HS-27A (cell line): ENCODE measurements around the gene USP17L13.
"Not testable (repeated sequence)": the region's sequence is repeated elsewhere in the genome, so short reads cannot be mapped to it uniquely, and the experiment has no call there.

Experiments
- DNase-seq: peaks from one replicate; pipeline ENCODE4 v3.0.0-alpha.2; 2012; ENCODE audit warnings: low read depth, missing footprints

The USP17L13 gene, protein sequence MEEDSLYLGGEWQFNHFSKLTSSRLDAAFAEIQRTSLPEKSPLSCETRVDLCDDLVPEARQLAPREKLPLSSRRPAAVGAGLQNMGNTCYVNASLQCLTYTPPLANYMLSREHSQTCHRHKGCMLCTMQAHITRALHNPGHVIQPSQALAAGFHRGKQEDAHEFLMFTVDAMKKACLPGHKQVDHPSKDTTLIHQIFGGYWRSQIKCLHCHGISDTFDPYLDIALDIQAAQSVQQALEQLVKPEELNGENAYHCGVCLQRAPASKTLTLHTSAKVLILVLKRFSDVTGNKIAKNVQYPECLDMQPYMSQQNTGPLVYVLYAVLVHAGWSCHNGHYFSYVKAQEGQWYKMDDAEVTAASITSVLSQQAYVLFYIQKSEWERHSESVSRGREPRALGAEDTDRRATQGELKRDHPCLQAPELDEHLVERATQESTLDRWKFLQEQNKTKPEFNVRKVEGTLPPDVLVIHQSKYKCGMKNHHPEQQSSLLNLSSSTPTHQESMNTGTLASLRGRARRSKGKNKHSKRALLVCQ

DNA sequence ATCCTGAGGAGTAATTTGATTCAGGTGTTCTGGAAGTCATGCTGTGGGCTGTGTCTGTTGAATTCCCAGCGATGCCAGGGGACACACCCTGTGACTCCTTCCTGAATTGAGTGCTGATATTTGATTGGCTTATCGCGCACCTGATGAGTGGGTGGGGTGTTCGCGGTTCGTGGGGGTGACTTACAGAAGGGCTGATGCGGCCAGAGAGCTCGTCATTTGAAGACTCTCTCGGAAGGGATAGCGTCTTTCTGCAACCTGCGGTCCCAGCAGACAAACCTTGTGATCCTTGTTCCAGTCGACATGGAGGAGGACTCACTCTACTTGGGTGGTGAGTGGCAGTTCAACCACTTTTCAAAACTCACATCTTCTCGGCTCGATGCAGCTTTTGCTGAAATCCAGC is at the start of gene USP17L13:
USP17L13 (plus strand) TSS at position 301 of the 400 bp plus-strand sequence; CDS start at position 301, 0 bp downstream.
- not testable (repeated sequence) for DNase-seq

DNA sequence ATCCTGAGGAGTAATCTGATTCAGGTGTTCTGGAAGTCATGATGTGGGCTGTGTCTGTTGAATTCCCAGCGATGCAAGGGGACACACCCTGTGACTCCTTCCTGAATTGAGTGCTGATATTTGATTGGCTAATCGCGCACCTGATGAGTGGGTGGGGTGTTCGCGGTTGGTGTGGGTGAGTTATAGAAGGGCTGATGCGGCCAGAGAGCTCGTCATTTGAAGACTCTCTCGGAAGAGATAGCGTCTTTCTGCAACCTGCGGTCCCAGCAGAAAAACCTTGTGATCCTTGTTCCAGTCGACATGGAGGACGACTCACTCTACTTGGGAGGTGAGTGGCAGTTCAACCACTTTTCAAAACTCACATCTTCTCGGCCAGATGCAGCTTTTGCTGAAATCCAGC is 14.3 kb upstream of the USP17L13 start, which contains the start of gene USP17L10:
USP17L10 (plus strand) TSS at position 301 of the 400 bp plus-strand sequence; CDS start at position 301, 0 bp downstream.
- DNase-seq: not testable (repeated sequence)

DNA sequence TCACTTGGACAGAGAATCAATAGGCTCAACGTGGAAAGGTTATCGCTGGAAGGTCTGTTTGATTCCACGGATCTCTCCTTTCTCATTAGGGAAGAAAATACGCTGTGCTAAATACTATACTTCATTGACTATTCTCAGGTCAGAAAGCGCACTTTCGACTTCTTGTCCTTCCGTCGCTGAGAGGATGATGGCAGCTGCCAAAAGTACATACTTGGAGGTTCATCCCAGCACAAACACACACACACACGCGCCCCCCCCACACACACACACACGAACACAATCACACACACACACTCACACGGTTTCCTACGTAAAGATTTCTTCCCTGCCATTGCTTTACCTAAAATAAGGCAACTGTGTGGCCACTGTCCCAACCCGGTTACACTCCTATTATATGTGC is 10.0 kb upstream of the USP17L13 start:
- DNase-seq: not testable (repeated sequence)

DNA sequence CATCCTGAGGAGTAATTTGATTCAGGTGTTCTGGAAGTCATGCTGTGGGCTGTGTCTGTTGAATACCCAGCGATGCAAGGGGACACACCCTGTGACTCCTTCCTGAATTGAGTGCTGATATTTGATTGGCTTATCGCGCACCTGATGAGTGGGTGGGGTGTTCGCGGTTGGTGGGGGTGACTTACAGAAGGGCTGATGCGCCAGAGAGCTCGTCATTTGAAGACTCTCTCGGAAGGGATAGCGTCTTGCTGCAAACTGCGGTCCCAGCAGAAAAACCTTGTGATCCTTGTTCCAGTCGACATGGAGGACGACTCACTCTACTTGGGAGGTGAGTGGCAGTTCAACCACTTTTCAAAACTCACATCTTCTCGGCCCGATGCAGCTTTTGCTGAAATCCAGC is 9.6 kb upstream of the USP17L13 start, which contains the start of gene USP17L11:
USP17L11 (plus strand) TSS at position 301 of the 400 bp plus-strand sequence; CDS start at position 301, 0 bp downstream.
- DNase-seq: not testable (repeated sequence)

DNA sequence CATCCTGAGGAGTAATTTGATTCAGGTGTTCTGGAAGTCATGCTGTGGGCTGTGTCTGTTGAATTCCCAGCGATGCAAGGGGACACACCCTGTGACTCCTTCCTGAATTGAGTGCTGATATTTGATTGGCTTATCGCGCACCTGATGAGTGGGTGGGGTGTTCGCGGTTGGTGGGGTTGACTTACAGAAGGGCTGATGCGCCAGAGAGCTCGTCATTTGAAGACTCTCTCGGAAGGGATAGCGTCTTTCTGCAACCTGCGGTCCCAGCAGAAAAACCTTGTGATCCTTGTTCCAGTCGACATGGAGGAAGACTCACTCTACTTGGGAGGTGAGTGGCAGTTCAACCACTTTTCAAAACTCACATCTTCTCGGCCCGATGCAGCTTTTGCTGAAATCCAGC is 4.8 kb upstream of the USP17L13 start, which contains the start of gene USP17L12:
USP17L12 (plus strand) TSS at position 301 of the 400 bp plus-strand sequence; CDS start at position 301, 0 bp downstream.
- not testable (repeated sequence) for DNase-seq

DNA sequence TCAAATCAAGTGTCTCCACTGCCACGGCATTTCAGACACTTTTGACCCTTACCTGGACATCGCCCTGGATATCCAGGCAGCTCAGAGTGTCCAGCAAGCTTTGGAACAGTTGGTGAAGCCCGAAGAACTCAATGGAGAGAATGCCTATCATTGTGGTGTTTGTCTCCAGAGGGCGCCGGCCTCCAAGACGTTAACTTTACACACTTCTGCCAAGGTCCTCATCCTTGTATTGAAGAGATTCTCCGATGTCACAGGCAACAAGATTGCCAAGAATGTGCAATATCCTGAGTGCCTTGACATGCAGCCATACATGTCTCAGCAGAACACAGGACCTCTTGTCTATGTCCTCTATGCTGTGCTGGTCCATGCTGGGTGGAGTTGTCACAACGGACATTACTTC is 5.6 kb downstream of the USP17L13 start:
- DNase-seq: not testable (repeated sequence)

DNA sequence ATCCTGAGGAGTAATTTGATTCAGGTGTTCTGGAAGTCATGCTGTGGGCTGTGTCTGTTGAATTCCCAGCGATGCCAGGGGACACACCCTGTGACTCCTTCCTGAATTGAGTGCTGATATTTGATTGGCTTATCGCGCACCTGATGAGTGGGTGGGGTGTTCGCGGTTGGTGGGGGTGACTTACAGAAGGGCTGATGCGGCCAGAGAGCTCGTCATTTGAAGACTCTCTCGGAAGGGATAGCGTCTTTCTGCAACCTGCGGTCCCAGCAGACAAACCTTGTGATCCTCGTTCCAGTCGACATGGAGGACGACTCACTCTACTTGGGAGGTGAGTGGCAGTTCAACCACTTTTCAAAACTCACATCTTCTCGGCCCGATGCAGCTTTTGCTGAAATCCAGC is 9.4 kb downstream of the USP17L13 start, which contains the start of gene USP17L15:
USP17L15 (plus strand) TSS at position 301 of the 400 bp plus-strand sequence; CDS start at position 301, 0 bp downstream.
- not testable (repeated sequence) for DNase-seq

DNA sequence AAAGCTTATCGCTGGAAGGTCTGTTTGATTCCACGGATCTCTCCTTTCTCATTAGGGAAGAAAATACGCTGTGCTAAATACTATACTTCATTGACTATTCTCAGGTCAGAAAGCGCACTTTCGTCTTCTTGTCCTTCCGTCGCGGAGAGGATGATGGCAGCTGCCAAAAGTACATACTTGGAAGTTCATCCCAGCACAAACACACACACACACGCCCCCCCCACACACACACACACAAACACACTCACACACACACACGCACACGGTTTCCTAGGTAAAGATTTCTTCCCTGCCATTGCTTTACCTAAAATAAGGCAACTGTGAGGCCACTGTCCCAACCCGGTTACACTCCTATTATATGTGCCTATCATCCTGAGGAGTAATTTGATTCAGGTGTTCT is 13.8 kb downstream of the USP17L13 start:
- DNase-seq: not testable (repeated sequence)

DNA sequence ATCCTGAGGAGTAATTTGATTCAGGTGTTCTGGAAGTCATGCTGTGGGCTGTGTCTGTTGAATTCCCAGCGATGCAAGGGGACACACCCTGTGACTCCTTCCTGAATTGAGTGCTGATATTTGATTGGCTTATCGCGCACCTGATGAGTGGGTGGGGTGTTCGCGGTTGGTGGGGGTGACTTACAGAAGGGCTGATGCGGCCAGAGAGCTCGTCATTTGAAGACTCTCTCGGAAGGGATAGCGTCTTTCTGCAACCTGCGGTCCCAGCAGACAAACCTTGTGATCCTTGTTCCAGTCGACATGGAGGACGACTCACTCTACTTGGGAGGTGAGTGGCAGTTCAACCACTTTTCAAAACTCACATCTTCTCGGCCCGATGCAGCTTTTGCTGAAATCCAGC is 18.9 kb downstream of the USP17L13 start, which contains the start of gene USP17L17:
USP17L17 (plus strand) TSS at position 301 of the 400 bp plus-strand sequence; CDS start at position 301, 0 bp downstream.
- DNase-seq: not testable (repeated sequence)

DNA sequence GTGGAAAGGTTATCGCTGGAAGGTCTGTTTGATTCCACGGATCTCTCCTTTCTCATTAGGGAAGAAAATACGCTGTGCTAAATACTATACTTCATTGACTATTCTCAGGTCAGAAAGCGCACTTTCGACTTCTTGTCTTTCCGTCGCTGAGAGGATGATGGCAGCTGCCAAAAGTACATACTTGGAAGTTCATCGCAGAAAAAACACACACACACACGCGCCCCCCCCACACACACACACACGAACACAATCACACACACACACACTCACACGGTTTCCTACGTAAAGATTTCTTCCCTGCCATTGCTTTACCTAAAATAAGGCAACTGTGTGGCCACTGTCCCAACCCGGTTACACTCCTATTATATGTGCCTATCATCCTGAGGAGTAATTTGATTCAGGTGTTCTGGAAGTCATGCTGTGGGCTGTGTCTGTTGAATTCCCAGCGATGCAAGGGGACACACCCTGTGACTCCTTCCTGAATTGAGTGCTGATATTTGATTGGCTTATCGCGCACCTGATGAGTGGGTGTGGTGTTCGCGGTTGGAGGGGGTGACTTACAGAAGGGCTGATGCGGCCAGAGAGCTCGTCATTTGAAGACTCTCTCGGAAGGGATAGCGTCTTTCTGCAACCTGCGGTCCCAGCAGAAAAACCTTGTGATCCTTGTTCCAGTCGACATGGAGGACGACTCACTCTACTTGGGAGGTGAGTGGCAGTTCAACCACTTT is 23.4 kb downstream of the USP17L13 start, which contains the start of gene USP17L18:
USP17L18 (plus strand) TSS at position 678 of the 728 bp plus-strand sequence; CDS start at position 678, 0 bp downstream.
- DNase-seq: not testable (repeated sequence)

DNA sequence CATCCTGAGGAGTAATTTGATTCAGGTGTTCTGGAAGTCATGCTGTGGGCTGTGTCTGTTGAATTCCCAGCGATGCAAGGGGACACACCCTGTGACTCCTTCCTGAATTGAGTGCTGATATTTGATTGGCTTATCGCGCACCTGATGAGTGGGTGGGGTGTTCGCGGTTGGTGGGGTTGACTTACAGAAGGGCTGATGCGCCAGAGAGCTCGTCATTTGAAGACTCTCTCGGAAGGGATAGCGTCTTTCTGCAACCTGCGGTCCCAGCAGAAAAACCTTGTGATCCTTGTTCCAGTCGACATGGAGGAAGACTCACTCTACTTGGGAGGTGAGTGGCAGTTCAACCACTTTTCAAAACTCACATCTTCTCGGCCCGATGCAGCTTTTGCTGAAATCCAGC is 28.4 kb downstream of the USP17L13 start, which contains the start of gene USP17L19:
USP17L19 (plus strand) TSS at position 301 of the 400 bp plus-strand sequence; CDS start at position 301, 0 bp downstream.
- not testable (repeated sequence) for DNase-seq

DNA sequence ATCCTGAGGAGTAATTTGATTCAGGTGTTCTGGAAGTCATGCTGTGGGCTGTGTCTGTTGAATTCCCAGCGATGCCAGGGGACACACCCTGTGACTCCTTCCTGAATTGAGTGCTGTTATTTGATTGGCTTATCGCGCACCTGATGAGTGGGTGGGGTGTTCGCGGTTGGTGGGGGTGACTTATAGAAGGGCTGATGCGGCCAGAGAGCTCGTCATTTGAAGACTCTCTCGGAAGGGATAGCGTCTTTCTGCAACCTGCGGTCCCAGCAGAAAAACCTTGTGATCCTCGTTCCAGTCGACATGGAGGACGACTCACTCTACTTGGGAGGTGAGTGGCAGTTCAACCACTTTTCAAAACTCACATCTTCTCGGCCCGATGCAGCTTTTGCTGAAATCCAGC is 33.1 kb downstream of the USP17L13 start, which contains the start of gene USP17L20:
USP17L20 (plus strand) TSS at position 301 of the 400 bp plus-strand sequence; CDS start at position 301, 0 bp downstream.
- not testable (repeated sequence) for DNase-seq

DNA sequence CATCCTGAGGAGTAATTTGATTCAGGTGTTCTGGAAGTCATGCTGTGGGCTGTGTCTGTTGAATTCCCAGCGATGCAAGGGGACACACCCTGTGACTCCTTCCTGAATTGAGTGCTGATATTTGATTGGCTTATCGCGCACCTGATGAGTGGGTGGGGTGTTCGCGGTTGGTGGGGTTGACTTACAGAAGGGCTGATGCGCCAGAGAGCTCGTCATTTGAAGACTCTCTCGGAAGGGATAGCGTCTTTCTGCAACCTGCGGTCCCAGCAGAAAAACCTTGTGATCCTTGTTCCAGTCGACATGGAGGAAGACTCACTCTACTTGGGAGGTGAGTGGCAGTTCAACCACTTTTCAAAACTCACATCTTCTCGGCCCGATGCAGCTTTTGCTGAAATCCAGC is 37.9 kb downstream of the USP17L13 start, which contains the start of gene USP17L21:
USP17L21 (plus strand) TSS at position 301 of the 400 bp plus-strand sequence; CDS start at position 301, 0 bp downstream.
- DNase-seq: not testable (repeated sequence)

DNA sequence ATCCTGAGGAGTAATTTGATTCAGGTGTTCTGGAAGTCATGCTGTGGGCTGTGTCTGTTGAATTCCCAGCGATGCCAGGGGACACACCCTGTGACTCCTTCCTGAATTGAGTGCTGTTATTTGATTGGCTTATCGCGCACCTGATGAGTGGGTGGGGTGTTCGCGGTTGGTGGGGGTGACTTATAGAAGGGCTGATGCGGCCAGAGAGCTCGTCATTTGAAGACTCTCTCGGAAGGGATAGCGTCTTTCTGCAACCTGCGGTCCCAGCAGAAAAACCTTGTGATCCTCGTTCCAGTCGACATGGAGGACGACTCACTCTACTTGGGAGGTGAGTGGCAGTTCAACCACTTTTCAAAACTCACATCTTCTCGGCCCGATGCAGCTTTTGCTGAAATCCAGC is 42.6 kb downstream of the USP17L13 start, which contains the start of gene USP17L22:
USP17L22 (plus strand) TSS at position 301 of the 400 bp plus-strand sequence; CDS start at position 301, 0 bp downstream.
- not testable (repeated sequence) for DNase-seq

DNA sequence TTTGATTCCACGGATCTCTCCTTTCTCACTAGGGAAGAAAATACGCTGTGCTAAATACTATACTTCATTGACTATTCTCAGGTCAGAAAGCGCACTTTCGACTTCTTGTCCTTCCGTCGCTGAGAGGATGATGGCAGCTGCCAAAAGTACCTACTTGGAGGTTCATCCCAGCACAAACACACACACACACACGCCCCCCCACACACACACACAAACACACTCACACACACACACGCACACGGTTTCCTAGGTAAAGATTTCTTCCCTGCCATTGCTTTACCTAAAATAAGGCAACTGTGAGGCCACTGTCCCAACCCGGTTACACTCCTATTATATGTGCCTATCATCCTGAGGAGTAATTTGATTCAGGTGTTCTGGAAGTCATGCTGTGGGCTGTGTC is 47.0 kb downstream of the USP17L13 start:
- not testable (repeated sequence) for DNase-seq
